SU-DHL-6 (cell line): ENCODE data around the gene TELO2.

Experiments used
- H2AFZ ChIP-seq: fragments of 200-600 bp; sonication (generic); 2 replicates; pipeline ENCODE4 v1.6.1; 2014; ENCODE audit warnings: low read depth, mild to moderate bottlenecking, moderate library complexity, mixed read lengths, antibody characterized with exemption, low read length; ENCODE audit not compliant: severe bottlenecking
- H3F3A ChIP-seq: fragments of 200-600 bp; shearing (Covaris generic); 2 replicates; pipeline ENCODE4 v1.6.0; 2016; ENCODE audit warnings: antibody characterized with exemption, mild to moderate bottlenecking; ENCODE audit not compliant: insufficient read depth
- H3K27ac ChIP-seq: fragments of 200-600 bp; sonication (generic); 2 replicates; pipeline ENCODE4 v1.5.1; 2016; ENCODE audit warnings: low read depth, mild to moderate bottlenecking, low read length, moderate library complexity, mixed read lengths
- H3K27me3 ChIP-seq: fragments of 200-600 bp; sonication (generic), shearing (Covaris generic); 2 replicates; pipeline ENCODE4 v1.6.0; 2014; ENCODE audit warnings: mild to moderate bottlenecking, low read length
- H3K36me3 ChIP-seq: fragments of 200-600 bp; sonication (generic); 2 replicates; pipeline ENCODE4 v1.6.1; 2014; ENCODE audit warnings: mild to moderate bottlenecking, low read length, mixed read lengths
- H3K4me2 ChIP-seq: fragments of 300-600, 200-600 bp; shearing (Covaris generic), sonication (generic); 2 replicates; pipeline ENCODE4 v1.6.0; 2014; ENCODE audit warnings: low read length, low read depth, mild to moderate bottlenecking; ENCODE audit not compliant: poor library complexity, severe bottlenecking
- H3K4me3 ChIP-seq: fragments of 200-600 bp; sonication (generic); 2 replicates; pipeline ENCODE4 v1.5.1; 2014; ENCODE audit warnings: antibody characterized with exemption, low read length, mild to moderate bottlenecking, mixed read lengths; ENCODE audit not compliant: insufficient read depth, poor library complexity, severe bottlenecking
- H3K79me2 ChIP-seq: fragments of 200-600 bp; sonication (generic); 2 replicates; pipeline ENCODE4 v1.6.1; 2014; ENCODE audit warnings: mild to moderate bottlenecking, low read length, moderate library complexity; ENCODE audit not compliant: insufficient read depth
- H3K9ac ChIP-seq: fragments of 200-600 bp; sonication (generic); 2 replicates; pipeline ENCODE4 v1.7.0; 2014; ENCODE audit warnings: mild to moderate bottlenecking, low read length
- H3K9me2 ChIP-seq: fragments of 200-600 bp; sonication (generic); replicated peaks from 2 replicates; pipeline ENCODE4 v1.6.1; 2014; ENCODE audit warnings: low read length; ENCODE audit not compliant: insufficient read depth
- H3K9me3 ChIP-seq: fragments of 200-600 bp; sonication (generic); 2 replicates; pipeline ENCODE4 v1.6.1; 2014; ENCODE audit warnings: low read length, mixed read lengths; ENCODE audit not compliant: insufficient read depth
- H4K20me1 ChIP-seq: fragments of 200-600 bp; sonication (generic); 2 replicates; pipeline ENCODE4 v1.6.1; 2014; ENCODE audit warnings: low read depth, mild to moderate bottlenecking, antibody characterized with exemption, low read length, moderate library complexity, mixed read lengths
- EZH2phosphoT487 ChIP-seq: fragments of 200-600 bp; sonication (generic), shearing (Covaris generic); conservative IDR thresholded peaks from 2 replicates; pipeline ENCODE4 v1.6.1; 2018; ENCODE audit warnings: mild to moderate bottlenecking, antibody characterized with exemption, low read length, moderate library complexity, mixed read lengths
- TF ChIP-seq, protein P1 (sequence below): fragments of 200-600 bp; sonication (generic); IDR thresholded peaks from one replicate; pipeline ENCODE4 v1.5.1; 2017; ENCODE audit warnings: antibody characterized with exemption, mild to moderate bottlenecking, low read length, moderate library complexity; ENCODE audit not compliant: insufficient read depth, poor library complexity, severe bottlenecking

TELO2 gene

DNA sequence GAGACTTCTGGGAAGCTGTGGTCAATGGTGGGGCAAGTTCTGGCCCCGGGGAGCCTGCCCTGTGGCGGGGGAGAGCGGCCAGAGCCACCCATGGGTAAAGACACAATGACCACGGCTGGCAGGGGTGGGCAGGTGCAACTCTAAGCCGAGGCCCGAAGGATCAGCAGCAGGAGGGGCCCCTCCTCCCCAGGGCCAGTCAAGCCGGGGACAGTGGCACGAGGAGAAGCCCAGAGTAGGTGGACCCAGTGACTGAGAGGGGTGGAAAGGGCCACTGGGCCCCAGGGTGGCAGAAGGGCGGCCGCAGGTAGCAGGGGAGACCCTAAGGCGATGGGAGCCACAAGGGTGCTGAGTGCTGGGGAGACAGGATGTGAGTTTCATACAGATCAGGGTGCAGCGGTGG is 58.0 kb downstream of the TELO2 start:
- Histone ChIP-seq H3F3A (no peaks in the 10 kb centered on the region), H3K4me3 (no peak overlapping the region), H3K4me2 (no peak overlapping the region), H3K9me2 (no peaks in the 10 kb centered on the region), H3K79me2 (no peaks in the 10 kb centered on the region), H3K9ac (no peak overlapping the region), H4K20me1 (no peaks in the 10 kb centered on the region), H2AFZ (no peak overlapping the region), H3K27me3 (no peaks in the 10 kb centered on the region), H3K27ac (no peak overlapping the region), H3K36me3 (no peaks in the 10 kb centered on the region), H3K9me3 (no peaks in the 10 kb centered on the region)
- TF ChIP-seq, protein P1, sequence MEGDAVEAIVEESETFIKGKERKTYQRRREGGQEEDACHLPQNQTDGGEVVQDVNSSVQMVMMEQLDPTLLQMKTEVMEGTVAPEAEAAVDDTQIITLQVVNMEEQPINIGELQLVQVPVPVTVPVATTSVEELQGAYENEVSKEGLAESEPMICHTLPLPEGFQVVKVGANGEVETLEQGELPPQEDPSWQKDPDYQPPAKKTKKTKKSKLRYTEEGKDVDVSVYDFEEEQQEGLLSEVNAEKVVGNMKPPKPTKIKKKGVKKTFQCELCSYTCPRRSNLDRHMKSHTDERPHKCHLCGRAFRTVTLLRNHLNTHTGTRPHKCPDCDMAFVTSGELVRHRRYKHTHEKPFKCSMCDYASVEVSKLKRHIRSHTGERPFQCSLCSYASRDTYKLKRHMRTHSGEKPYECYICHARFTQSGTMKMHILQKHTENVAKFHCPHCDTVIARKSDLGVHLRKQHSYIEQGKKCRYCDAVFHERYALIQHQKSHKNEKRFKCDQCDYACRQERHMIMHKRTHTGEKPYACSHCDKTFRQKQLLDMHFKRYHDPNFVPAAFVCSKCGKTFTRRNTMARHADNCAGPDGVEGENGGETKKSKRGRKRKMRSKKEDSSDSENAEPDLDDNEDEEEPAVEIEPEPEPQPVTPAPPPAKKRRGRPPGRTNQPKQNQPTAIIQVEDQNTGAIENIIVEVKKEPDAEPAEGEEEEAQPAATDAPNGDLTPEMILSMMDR: no peak
- TF ChIP-seq EZH2phosphoT487: no peak

DNA sequence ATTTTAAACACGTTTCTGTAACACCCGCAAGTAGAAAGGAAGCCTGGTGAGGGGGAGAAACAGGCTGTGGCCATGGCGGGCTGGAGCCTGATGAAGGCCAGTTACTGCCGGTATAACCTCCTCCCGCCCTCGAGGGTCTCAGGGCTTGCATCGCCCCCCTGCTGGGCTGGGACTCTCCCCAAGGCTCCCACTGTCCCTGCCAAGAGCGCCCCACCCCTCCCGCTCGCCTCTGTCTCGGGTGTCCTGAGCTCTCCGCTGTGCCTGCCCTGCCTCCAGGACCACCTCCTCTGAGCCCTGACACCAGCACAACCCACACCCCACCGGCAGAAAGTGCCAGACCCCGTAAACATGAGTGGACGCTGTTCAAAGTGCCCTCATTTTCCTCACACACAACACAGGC is 59.0 kb downstream of the TELO2 start:
- Histone ChIP-seq H3K9me3 (no peaks in the 10 kb centered on the region), H3K4me2 (no peak overlapping the region), H2AFZ (no peak overlapping the region), H3K36me3 (no peaks in the 10 kb centered on the region), H3K9ac (no peak overlapping the region), H4K20me1 (no peaks in the 10 kb centered on the region), H3F3A (no peaks in the 10 kb centered on the region), H3K9me2 (no peaks in the 10 kb centered on the region), H3K4me3 (no peak overlapping the region), H3K27ac (no peak overlapping the region), H3K79me2 (no peaks in the 10 kb centered on the region), H3K27me3 (no peaks in the 10 kb centered on the region)
- no peak for TF ChIP-seq EZH2phosphoT487
- TF ChIP-seq, protein P1: no peak

DNA sequence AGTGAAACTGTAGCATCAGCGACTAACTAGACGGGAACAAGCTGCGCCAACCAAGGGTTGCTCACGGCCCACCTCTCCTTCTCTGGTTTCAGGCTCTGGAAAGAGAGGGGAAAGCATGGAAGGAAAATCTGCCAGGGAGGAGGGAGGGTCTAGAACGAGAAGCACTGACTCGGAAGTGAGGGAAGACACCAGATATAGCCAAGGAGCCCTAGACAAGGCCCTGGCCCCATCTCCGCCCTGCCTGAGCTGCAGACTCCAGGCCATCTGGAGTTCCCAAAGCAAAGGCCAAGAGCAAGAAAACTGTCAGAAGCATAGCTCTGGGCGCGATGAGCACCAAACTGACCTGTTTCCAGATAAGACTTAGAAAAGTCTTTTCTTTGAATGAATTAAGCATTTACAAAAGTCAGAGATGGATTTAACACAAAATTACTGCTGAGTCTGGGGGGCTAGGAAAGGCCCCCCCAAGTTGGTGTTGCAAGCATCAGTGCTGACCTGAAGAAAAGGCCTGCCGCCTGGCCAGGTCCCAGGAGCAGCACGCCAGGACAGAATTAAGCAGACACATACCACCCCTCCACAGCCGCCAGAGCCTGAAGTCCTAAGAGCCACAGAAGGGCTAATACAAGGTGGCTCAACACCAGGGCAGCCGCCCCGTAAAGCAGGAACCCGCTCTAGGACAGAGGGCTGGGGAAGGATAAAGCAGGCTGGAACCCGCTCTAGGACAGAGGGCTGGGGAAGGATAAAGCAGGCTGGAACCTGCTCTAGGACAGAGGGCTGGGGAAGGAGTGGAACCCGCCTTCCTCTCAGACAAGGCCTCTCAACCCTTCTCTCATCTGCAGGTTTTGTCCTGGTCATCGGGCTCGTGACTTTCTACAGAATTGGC is 61.0 kb downstream of the TELO2 start:
- no peaks in the 10 kb centered on the region for H3K9me2 ChIP-seq
- no peaks in the 10 kb centered on the region for H3K79me2 ChIP-seq
- no peaks in the 10 kb centered on the region for H3K27me3 ChIP-seq
- TF ChIP-seq, protein P1: no peak
- no peak for TF ChIP-seq EZH2phosphoT487
- H3K9ac ChIP-seq: no peak overlapping the region
- H3K4me2 ChIP-seq: no peak overlapping the region
- H3K9me3 ChIP-seq: no peaks in the 10 kb centered on the region
- H4K20me1 ChIP-seq: no peaks in the 10 kb centered on the region
- H3K4me3 ChIP-seq: no peak overlapping the region
- no peaks in the 10 kb centered on the region for H3F3A ChIP-seq
- no peak overlapping the region for H3K27ac ChIP-seq
- no peaks in the 10 kb centered on the region for H3K36me3 ChIP-seq
- no peak overlapping the region for H2AFZ ChIP-seq
